Keratinocyte (primary cell): ENCODE data around the gene SLC25A25. TPM values are rescaled to one million over a fixed set of nuclear protein-coding genes. Genes with fewer than 3 reads are reported as not detected.

Experiments
- DNase-seq: peaks from one replicate; pipeline ENCODE4 v3.0.0-alpha.2; 2011; ENCODE audit warnings: low read depth, missing footprints, low spot score
- FAIRE-seq: peaks from 2 replicates; lab custom pipeline; 2011; peaks lifted over from hg19 to GRCh38; lab: Jason Lieb, UNC
- H2AFZ ChIP-seq: 2 replicates; pipeline ENCODE4 v1.6.0; 2012; ENCODE audit warnings: low read length, control low read depth, inconsistent platforms; ENCODE audit not compliant: control insufficient read depth
- H3K27ac ChIP-seq: 2 replicates; pipeline ENCODE4 v1.5.1; 2011; ENCODE audit warnings: low read length; ENCODE audit not compliant: control insufficient read depth, insufficient read depth
- H3K27me3 ChIP-seq: 3 replicates; pipeline ENCODE4 v1.6.0; 2011; ENCODE audit warnings: low read length; ENCODE audit not compliant: control insufficient read depth, insufficient read depth; ENCODE audit errors: extremely low read depth
- H3K36me3 ChIP-seq, 2 experiments: 2 replicates in 1 of 2; 3 replicates in 1 of 2; pipeline ENCODE4 v1.5.1; 2011; ENCODE audit warnings: low read length in 2 of 2, mild to moderate bottlenecking in 1 of 2; ENCODE audit not compliant: control insufficient read depth in 2 of 2, insufficient read depth in 2 of 2; ENCODE audit errors: extremely low read depth in 1 of 2
- H3K4me1 ChIP-seq: 3 replicates; pipeline ENCODE4 v1.5.1; 2011; ENCODE audit warnings: low read length; ENCODE audit not compliant: control insufficient read depth, insufficient read depth; ENCODE audit errors: extremely low read depth
- H3K4me2 ChIP-seq: 3 replicates; pipeline ENCODE4 v1.6.0; 2011; ENCODE audit warnings: low read depth, low read length; ENCODE audit not compliant: control insufficient read depth, insufficient read depth; ENCODE audit errors: extremely low read depth
- H3K4me3 ChIP-seq, 3 experiments: fragments of 200-600 bp in 1 of 3; sonication (generic) in 1 of 3; 2 replicates in 2 of 3; 3 replicates in 1 of 3; pipeline ENCODE4 v1.5.1; 2011 to 2016; ENCODE audit warnings: low read length in 3 of 3, mild to moderate bottlenecking in 3 of 3, control low read depth in 2 of 3, inconsistent platforms in 1 of 3, low read depth in 1 of 3, mixed read lengths in 1 of 3, mixed run types in 1 of 3, moderate library complexity in 1 of 3; ENCODE audit not compliant: control insufficient read depth in 2 of 3, insufficient read depth in 2 of 3; ENCODE audit errors: extremely low read depth in 1 of 3
- H3K79me2 ChIP-seq: 2 replicates; pipeline ENCODE4 v1.6.0; 2012; ENCODE audit warnings: low read length; ENCODE audit not compliant: control insufficient read depth, insufficient read depth
- H3K9ac ChIP-seq: 3 replicates; pipeline ENCODE4 v1.6.0; 2011; ENCODE audit warnings: low read length; ENCODE audit not compliant: control insufficient read depth, insufficient read depth; ENCODE audit errors: extremely low read depth
- H3K9me1 ChIP-seq: 3 replicates; pipeline ENCODE4 v1.6.0; 2011; ENCODE audit warnings: low read length; ENCODE audit not compliant: control insufficient read depth, insufficient read depth; ENCODE audit errors: extremely low read depth
- H3K9me3 ChIP-seq: 2 replicates; pipeline ENCODE4 v1.5.1; 2012; ENCODE audit warnings: low read depth, low read length; ENCODE audit not compliant: control insufficient read depth
- H4K20me1 ChIP-seq: 3 replicates; pipeline ENCODE4 v1.6.0; 2011; ENCODE audit warnings: low read length; ENCODE audit not compliant: control insufficient read depth, insufficient read depth; ENCODE audit errors: extremely low read depth
- EZH2 ChIP-seq: IDR thresholded peaks from one replicate; pipeline ENCODE4 v1.6.1; 2012; ENCODE audit warnings: inconsistent platforms, mild to moderate bottlenecking, low read length, moderate library complexity
- dilution Hi-C: fragments of 300-500 bp; cut with MboI; formaldehyde crosslinking; loops from one replicate; pipeline ENCODE4 v1.7.0; 2020; ENCODE audit warnings: low sequenced_read_pairs; ENCODE audit not compliant: extremely low pct_ligation_motif_present
- polyA plus RNA-seq, 5 experiments: library from polyadenylated mRNA; depleted of rRNA in 3 of 5; stranded (reverse) in 3 of 5; stranded (forward) in 1 of 5; unstranded in 1 of 5; fragments of >200 nt; gene quantifications; 1 replicate in 1 of 5; 2 replicates in 3 of 5; 3 replicates in 1 of 5; pipeline versions ENCODE4 v1.2.1 to v1.2.3, GENCODE V29; 2011 to 2012; ENCODE audit warnings: missing spikeins in 2 of 5, low read depth in 1 of 5, low replicate concordance in 1 of 5
- TF ChIP-seq, protein P1 (sequence below), 3 experiments: IDR thresholded peaks in 1 of 3; conservative IDR thresholded peaks in 1 of 3; optimal IDR thresholded peaks in 1 of 3; 2 replicates in 2 of 3; 3 replicates in 1 of 3; pipeline versions ENCODE3 to v1.5.1; 2011; ENCODE audit warnings: low read length in 3 of 3, mild to moderate bottlenecking in 3 of 3, moderate library complexity in 2 of 3, control low read depth in 1 of 3, inconsistent platforms in 1 of 3; ENCODE audit not compliant: insufficient read depth in 2 of 3; ENCODE audit errors: extremely low read depth in 1 of 3

Gene SLC25A25
- polyA plus RNA-seq, 1 donor (not counting 4 experiments of a cell fraction or from before 2014, with no cell fraction given) = 6.5 TPM

GRCh38 chr9:128062846-128063831, 4.9 kb upstream of the SLC25A25 start:
- no peaks in the 10 kb centered on the region for H3K9me3 ChIP-seq
- H3K27me3 ChIP-seq = no peaks in the 10 kb centered on the region
- H3K79me2 ChIP-seq = peaks cover 17% of the 10 kb centered on the region
- H3K4me2 ChIP-seq = no peak overlapping the region
- no peak overlapping the region for H3K4me3 ChIP-seq
- H3K4me1 ChIP-seq = peaks cover 13% of the 10 kb centered on the region
- no peak overlapping the region for H2AFZ ChIP-seq
- dilution Hi-C loops = loop anchor here (25.0 kb wide), 1 partner anchor 126 kb away; the partner anchor contains the start of genes DPM2 and PIP5KL1
- DNase-seq (no peak), FAIRE-seq (no peak)
- H3K9me1 ChIP-seq = no peaks in the 10 kb centered on the region
- H3K27ac ChIP-seq = no peak overlapping the region
- TF ChIP-seq EZH2 = no peak
- TF ChIP-seq, protein P1, sequence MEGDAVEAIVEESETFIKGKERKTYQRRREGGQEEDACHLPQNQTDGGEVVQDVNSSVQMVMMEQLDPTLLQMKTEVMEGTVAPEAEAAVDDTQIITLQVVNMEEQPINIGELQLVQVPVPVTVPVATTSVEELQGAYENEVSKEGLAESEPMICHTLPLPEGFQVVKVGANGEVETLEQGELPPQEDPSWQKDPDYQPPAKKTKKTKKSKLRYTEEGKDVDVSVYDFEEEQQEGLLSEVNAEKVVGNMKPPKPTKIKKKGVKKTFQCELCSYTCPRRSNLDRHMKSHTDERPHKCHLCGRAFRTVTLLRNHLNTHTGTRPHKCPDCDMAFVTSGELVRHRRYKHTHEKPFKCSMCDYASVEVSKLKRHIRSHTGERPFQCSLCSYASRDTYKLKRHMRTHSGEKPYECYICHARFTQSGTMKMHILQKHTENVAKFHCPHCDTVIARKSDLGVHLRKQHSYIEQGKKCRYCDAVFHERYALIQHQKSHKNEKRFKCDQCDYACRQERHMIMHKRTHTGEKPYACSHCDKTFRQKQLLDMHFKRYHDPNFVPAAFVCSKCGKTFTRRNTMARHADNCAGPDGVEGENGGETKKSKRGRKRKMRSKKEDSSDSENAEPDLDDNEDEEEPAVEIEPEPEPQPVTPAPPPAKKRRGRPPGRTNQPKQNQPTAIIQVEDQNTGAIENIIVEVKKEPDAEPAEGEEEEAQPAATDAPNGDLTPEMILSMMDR (optimal IDR thresholded peaks at IDR 0.05 in 1 of 3, IDR thresholded peaks at IDR 0.05 in 1 of 3, conservative IDR thresholded peaks at IDR 0.05 in 1 of 3; ENCODE audit: extremely low read depth in 1 of 3, insufficient read depth in 2 of 3, low read length in 3 of 3) = no peak
- no peak overlapping the region for H3K9ac ChIP-seq
- H4K20me1 ChIP-seq = no peaks in the 10 kb centered on the region
- H3K36me3 ChIP-seq = peaks cover 0 to 3% of the 10 kb centered on the region in 2 experiments

DNA sequence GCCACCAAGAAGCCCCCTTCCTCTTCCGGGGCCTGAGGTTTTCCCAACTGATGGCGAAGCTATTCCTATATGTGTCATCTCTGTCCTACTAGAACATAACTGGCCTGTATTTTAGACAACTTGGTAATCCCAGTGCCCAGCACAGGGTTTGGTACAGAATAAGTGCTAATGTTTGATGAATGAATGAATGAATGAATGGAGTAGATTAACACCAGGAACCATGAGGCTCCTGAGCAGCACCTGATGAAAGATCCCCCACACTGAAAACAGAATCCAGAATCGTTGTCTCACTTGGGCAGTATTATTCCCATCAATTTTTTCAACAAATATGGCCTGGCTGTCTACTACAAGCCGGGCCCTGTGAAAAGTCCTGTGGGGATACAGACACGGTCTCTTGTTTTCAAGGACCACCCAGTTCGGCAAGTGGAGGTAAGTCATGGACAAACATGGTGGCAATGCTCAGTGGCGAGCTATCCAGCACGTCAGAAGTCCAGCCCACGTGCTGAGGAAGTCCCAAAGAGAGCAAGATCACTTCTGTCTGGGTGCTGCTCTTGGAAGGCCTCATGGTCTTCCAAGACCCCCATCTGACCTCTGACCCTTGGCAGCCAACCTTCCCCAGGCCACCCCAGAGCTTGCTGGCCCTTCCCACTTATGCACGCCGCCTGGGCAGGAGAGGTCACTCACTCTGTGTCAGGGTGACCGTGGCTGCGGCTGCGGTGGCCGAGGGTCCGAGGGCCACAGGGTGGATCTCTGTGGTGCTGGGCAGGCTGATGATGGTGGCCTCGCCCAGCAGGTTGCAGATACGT, 1.9 kb upstream of the SLC25A25 start:
- Histone ChIP-seq H3K79me2 (peaks cover 37% of the 10 kb centered on the region), H4K20me1 (no peaks in the 10 kb centered on the region), H3K4me1 (peaks cover 20% of the 10 kb centered on the region), H3K4me3 (peak overlapping the region; percentile 54 to 82 (median 81)), H3K27me3 (no peaks in the 10 kb centered on the region), H3K36me3 (peaks cover 0 to 3% of the 10 kb centered on the region in 2 experiments), H2AFZ (no peak overlapping the region), H3K9me1 (no peaks in the 10 kb centered on the region), H3K27ac (no peak overlapping the region), H3K4me2 (peak overlapping the region; percentile 90), H3K9me3 (no peaks in the 10 kb centered on the region), H3K9ac (peak overlapping the region; percentile 96)
- TF ChIP-seq, protein P1 (optimal IDR thresholded peaks at IDR 0.05 in 1 of 3, IDR thresholded peaks at IDR 0.05 in 1 of 3, conservative IDR thresholded peaks at IDR 0.05 in 1 of 3; ENCODE audit: extremely low read depth in 1 of 3, insufficient read depth in 2 of 3, low read length in 3 of 3) = no peak
- TF ChIP-seq EZH2 = no peak
- FAIRE-seq (no peak), DNase-seq (no peak)
- dilution Hi-C loops = loop anchor here (25.0 kb wide), 1 partner anchor 129 kb away; the partner anchor contains the start of genes DPM2 and PIP5KL1
